ENCODE results near the gene WRNIP1.
A peak's percentile ranks its signal among the peaks of the same experiment; 100 is the strongest.
"Not testable (repeated sequence)": the region's sequence is repeated elsewhere in the genome, so short reads cannot be mapped to it uniquely, and the experiment has no call there.

Gene WRNIP1

DNA sequence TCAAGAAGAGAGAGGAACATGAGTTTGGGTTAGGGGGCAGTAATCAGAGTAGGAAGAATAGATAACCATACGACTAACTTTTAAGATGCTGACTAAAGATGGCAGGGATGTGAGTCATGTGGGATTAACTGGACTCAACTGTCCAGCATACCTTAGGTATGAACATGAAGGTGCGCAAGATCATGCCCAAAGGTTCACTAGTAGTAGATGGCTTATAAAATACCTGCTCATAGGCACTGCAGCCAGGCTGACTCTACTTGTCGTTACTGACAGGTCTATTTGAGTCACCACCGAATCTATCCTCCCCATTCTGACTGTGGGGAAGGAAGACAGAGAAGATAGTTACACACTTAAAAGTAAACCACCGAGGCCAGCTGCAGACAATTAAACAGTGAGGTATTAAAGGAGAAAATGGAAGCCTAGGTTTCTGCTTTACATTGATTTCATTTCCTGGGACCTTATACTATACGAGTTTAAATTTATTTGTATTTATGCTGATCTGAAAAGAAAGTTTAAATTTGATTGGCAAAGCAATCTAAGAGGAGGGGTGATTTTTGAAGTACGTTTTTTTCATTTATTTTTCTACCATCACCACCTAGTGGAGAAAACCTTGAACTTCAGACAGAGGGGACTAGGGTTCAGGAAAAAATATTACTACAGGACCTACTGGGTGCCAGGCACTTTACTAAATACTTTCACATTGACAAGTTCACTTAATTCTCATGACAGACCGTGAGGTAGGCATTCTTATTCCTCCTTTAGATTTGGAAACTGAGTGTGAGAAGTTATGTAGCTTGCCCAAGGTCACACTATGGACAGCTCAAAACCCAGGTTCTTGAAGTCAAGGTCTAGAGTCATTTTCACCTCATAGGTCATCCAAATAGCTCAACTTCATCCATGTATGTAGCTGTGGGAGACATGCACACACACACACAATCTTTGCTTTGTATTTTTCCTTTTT lies 4.0 kb upstream of the WRNIP1 start:
- DNase-seq: no peak

DNA sequence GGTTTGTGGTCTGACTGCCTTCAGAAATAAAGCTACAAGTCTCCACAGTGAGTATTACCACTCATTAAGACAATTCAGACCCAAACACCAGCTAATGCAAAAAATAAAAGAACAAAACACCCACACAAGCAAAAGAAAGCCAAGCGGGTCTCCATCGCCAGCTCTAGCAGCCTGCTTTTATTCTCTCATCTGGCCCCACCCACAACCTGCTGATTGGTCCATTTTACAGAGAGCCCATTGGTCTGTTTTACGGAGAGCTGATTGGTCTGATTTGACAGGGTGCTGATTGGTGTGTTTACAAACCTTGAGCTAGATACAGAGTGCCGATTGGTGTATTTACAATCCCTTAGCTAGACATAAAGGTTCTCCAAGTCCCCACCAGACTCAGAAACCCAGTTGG lies 2.3 kb upstream of the WRNIP1 start:
- not testable (repeated sequence) for DNase-seq

DNA sequence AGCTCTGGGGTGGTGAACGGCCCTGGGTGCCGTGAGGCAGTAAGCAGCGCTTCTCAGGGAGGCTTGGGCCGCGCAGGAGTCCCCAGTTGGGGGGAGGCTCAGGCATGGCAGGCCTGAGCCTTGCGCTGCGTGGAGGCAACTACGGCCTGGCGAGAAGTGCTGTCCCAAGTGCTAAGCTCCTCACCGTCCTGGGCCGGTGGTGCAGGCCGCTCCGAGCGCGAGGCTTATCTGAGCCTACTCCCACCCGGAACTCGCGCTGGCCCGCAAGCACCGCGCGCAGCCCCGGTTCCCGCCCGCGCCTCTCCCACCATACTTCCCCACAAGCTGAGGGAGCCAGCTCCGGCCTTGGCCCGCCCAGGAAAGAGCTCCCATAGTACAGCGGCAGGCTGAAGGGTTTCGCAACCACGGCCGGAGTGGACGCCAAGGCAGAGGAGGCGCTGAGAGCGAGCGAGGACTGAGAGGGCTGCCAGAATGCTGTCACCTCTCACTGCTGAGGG lies 1.8 kb upstream of the WRNIP1 start:
- DNase-seq: no peak

DNA sequence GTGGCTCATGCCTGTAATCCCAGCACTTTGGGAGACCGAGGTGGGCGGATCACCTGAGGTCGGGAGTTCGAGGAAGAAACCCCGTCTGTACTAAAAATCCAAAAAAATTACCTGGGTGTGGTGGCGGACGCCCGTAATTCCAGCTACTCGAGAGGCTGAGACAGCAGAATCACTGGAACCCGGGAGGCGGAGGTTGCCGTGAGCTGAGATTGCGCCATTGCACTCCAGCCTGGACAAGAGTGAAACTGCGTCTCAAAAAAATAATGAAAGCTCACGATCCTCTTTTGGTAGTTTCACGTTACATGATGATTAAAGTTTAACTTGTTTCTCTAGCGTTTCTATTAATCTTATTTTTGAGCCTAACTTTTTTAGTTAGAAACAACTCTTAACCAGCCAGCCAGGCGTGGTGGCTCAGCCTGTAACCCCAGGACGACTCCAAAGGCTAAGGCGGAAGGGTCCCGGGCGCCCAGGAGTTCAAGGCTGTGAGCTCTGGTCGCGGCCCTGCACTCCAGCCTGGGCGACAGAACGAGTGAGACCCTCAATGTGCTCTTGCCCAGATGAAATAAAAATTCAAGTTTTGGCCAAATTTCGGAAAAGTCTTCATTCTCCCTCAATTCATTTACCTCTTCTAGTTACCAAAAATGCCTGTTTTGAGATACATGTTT lies 1.2 kb upstream of the WRNIP1 start:
- peak in 1 of 58 donors; percentile 15 for DNase-seq

DNA sequence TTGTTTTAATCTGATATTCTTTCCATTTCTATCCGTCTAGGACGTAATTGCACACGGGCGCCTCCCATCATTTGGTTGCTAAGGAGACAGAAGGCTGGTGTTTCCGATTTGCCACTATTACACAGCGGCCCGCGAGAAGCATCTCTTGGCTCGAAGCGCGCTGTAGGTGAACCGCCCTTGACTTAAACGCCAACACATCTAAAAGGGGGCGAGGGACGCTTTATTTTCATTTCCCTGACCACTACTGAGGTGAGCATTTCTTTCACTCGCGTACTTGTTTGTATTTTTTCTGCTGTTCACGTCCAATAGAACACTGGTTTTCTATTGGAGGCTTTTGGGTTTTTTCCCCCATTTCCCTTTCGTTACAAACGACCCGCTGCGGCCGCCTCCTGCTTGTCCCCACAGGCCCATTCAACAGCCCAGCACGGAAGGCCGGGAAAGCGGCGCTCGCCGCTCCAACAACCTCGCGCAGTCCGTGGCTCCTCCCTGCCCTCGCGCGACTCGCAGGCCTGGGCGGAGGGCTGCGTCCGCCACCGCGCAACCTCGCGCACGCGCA lies 505 bp upstream of the WRNIP1 start:
- DNase-seq: peak in 39 of 58 donors; percentile 22 to 83 (median 61)

DNA sequence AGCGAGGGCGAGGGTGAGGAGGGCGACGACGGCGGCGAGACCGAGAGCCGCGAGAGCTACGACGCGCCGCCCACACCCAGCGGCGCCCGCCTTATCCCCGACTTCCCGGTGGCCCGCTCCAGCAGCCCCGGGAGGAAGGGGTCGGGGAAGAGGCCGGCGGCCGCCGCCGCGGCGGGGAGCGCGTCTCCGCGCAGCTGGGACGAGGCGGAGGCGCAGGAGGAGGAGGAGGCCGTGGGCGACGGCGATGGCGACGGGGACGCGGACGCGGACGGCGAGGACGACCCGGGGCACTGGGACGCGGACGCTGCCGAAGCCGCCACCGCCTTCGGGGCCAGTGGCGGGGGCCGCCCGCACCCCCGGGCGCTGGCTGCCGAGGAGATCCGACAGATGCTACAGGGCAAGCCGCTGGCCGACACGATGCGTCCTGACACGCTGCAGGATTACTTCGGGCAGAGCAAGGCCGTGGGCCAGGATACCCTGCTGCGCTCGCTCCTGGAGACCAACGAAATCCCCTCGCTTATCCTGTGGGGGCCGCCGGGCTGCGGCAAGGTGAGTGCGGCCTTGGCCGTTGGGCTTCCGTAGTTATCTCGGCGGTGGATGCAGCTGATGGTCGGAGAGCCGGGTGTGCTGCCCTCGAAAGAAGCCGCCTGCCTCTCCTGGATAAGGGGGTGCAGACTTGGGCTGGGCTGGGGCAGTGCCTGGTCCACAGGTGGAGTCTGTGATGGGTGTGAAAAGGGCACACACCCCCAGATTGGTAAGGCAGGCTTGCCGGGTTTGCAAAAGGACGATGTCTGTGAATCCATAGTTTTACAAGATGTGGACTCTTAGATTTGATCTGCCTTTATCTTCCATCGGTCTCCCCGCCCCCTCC lies 938 bp downstream of the WRNIP1 start:
- peak in 20 of 58 donors; percentile 19 to 72 (median 48) for DNase-seq

DNA sequence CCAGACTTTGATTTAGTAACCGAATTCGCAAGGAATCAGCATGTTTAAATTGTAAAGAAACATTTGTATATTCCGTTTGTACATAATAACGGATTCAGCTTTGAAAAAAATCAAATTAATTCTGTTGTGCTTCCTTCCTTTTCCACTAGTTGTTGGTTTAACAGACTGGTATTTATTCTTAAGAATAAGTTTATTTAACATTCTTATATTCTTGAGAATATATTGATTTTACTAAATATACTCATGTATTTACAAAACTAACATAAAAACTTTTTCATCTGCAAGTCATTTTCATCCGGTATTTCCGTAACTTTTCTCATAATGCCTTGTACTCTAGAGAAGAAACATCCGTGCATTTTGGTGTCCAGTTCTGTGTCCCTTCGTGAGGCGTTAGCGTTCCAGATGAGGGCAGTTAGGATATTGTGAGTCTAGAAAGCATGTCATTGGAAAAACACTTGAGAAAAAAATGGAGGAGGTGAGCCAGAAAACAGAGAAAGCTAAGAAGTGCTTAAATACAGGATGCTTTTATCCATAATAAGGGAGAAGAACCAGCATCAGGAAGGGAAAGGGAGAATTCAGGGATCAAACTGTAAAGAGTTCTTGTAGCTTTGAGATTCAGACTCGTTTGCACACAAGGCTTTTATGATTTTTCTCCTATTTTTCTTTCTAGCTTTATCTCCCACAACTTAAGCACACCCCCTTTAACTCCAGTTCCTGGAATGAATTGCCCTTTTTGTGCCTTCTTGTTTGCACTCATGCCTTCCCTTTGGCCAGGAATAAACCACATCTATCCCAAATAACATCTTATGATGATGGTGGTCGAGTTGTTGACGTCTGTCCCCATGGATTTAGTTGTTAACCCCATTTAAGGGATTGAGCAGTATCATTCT lies 1.8 kb downstream of the WRNIP1 start:
- no peak for DNase-seq

DNA sequence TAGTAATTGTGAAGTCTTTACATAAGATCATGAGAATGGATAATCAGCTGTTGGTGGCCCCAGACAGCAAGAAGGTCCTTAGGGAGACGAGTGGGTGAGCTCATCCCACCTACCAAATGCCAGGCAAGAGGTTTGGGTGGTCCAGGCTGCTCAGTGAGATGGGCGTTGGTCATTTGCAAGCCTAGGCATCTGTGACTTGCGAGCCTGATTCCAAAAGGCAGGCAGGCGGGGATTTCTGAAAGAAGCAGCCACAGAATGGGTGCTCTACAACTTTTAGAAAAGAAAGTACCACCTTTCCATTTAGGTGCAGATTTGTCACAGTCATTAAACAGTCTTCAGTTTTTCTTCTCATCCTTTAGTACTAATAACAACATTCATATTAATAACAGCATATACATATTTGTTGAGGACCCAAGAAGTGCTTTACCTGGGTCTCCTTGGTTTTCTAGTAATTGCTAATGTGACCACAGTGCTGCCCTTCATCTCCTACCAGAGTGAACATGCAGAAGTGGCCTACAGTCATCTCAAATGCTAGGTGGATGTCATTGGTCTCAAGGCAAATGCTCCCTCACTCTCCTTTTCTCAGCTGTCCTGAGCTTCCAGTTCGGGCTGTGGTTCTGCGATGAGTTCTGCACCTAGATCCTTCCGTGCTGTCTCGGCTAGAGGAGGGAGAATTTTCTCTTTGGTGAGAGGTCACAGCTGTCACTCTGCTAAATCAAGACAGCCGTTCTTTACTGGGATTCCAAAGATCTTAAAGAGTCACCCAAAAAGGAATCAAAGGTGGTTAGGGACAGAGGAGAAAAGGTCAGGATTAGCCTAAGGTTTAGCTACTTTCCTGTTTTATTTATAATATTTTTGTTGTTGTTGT lies 2.7 kb downstream of the WRNIP1 start:
- no peak for DNase-seq

DNA sequence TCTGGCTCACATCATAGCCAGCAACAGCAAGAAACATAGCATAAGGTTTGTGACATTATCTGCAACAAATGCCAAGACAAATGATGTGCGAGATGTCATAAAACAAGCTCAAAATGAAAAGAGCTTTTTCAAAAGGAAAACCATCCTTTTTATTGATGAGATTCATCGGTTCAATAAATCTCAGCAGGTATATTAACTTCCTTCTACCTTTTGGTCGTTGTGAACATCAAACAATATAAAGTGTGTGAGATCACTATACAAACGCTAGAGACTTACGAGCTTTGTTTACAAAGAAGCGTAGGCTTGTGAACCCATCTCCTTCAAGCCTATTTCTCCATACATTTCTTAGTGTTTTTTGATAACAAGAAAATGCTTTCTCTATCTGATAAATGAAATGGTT lies 3.5 kb downstream of the WRNIP1 start:
- DNase-seq: no peak

DNA sequence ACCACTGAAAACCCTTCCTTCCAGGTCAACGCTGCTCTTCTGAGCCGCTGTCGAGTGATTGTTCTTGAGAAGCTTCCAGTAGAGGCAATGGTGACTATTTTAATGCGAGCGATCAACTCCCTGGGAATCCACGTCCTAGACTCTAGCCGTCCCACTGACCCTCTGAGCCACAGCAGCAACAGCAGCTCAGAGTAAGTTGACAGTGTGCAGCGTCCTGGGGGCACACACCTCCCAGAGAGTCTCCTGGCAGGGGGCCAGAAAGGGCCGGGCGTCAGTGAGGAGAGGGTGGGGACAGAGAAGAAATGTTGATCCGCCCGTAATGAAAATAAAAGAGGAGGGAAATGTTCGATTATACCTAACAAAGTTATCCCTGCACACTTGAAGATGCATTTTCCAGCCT lies 5.0 kb downstream of the WRNIP1 start:
- peak in 1 of 58 donors; percentile 55 for DNase-seq

DNA sequence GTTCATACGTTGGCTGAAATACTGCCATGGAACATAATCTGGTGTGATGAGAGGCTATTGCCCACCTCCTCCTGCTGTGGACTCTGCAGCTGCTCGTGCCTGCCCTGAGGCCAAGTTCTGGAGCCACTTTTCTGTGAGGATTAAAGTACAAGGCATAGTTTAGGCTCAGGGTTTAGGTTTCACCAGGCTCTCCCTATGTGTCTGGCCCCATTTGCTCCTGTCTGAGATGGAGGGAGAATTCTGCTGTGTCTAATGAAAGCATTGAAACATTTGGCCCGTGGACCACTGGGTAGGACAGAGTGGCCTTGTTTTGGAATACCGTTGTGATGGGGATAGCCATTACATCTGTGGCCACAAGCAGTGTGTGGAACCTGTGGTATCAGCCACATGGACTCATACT lies 5.9 kb downstream of the WRNIP1 start:
- no peak for DNase-seq

DNA sequence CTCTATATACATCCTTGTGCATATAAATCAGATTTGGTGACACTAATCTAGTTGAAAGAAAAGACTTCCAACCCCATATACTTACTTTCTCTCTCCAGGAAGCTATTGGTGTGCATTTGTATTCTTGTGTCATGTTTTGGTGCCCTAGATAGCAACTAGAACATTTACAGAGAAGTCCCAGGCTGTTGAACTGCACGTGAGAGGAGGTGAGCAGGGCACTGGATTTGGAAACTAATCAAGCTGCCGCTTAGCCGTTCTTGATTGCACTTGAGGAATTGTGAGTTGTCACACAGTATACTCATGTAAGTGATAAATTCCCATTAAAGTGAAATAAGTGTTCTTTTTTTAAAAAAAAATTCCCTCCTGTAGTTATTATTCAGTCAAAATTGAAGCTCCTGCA lies 7.6 kb downstream of the WRNIP1 start:
- DNase-seq: no peak

DNA sequence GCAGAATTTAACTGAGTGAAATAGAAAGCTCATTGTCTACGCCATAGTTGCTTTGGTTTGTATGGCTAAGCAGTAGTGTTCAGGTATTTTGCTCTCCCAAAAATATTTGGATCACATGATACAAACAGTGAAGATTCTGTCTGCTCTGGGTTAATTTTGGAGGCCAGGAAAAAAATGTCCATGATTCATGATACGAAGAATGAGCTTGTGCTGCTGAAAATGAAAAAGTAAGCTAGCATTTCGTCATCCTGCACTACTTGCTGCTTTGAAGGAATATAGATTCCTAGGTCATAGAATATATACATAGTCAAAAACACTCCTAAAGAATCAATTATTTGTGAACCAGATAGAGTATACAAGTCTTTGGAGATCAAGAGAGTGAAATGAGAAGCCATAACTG lies 8.3 kb downstream of the WRNIP1 start:
- no peak for DNase-seq

DNA sequence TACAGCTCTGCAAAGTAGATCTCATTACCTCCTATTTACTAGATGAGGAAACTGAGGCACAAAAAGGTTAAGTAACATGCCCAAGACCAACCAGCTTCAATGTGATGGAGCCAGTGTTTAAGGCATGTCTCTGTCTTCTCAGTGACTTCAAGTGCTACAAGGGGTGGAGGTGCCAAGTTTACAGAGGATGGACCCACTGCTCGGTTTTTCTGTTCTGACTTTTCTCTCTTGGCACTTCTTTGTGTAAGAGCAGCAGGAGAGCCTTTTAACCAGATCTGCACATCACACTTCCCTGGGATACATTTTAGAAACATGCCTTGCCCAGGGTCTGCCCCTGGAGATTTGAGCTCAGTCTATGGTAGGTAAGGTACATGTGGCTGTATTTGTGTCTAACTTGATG lies 9.8 kb downstream of the WRNIP1 start:
- no peak for DNase-seq

DNA sequence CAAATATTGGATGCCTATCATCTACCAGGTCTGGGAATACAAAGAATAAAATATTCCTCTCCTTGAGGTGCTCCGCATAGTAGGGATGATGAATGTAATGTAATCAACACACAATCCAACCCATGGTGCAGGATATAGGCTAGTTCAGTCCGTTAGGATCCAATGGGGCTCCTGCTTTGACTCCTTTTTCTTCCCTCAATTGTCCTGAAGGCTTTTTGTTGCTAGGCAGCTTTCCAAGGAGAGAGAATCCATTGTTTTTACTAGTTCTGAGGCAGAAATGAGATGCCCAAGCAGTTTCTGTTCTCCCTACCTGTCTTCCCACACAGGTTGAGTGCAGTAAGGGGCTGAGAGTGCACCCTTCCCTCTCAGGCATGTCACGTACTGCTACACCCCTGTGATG lies 12.1 kb downstream of the WRNIP1 start:
- no peak for DNase-seq

DNA sequence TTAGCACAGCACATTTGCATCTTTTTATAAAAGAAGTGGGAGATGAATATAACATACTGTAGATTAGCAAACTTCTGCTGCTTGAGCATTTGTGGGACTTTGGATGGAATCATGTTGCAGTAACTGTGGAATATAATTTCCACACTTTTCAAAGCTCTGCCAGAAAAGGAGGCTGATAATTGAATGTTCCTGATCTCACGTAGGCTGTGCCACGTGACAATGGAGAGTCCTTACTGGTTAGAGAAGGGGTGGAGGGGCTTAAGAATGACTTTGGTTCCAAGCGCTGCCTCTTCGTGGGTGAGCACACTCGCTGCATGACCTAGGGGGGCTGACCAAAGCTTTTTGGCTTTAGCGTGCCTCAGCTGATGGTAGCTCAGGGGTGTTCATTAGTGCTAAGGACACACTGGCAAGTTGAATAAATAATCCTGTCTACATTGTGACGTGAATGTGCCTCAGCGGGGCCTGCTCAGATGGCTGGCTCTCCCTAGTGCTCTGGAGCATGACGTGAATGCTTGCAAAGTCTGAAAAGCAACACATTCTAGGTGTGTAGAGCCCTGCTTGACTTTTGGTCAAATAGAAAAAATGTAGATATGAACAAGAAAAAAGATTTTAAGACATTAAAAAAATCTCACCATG lies 15.0 kb downstream of the WRNIP1 start:
- DNase-seq: no peak

DNA sequence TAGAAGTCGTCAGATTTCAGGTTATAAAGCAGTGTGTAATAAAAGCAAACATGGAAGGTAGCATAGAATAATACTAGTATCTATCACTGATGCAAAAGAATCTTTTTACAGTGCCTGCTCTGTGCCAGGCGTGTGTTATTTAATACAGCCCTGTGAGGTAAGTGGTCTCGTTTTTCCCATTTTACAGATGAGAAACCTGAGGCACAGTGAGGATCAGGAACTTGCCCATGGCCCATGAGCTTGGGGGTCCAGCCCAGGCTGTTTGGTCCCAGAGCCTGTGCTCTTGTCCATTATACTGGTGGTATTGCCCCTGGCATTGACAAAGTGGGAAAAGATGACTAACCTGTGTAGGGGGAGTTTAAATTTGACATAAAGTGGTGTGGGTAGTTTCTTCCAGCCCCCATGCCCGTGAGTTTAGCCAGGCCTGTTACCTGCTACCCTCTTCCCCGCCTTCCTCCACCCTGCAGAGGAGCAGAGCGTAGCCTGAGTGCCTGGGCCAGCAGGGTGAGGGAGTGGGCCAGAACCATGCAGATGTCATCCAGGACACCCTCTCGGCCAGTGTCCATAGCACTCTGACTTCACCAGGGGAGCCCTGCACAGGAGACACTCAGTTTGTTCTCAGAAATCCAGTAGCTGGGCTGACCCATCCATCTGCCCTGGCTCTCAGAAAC lies 16.6 kb downstream of the WRNIP1 start:
- no peak for DNase-seq

DNA sequence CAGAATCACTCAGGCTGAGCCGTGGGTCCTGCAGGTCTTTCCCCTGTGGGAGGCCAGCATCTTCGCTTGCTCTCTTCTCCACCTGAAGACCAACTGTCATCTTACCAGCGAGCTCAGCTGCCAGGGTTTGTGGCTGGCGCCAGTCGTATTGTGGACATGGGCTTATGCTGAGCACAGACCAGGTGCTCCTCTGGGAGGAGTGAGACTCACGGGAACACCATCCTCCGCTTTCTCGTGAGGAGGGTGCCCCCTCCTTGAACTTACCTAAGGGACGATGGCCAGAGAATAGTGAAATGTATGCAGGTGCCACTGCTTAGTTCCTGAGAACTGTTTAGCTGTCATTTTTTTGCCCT lies 17.1 kb downstream of the WRNIP1 start:
- DNase-seq: no peak

Measured in anterior cingulate cortex (tissue), 58 donors.